ENCODE data around the gene UBTD1. TPM values are rescaled to one million over a fixed set of nuclear protein-coding genes. Genes with fewer than 3 reads are reported as not detected.

Gene UBTD1
- polyA plus RNA-seq, 3 donors: 17.2 to 20.0 (median 19.0) TPM

DNA sequence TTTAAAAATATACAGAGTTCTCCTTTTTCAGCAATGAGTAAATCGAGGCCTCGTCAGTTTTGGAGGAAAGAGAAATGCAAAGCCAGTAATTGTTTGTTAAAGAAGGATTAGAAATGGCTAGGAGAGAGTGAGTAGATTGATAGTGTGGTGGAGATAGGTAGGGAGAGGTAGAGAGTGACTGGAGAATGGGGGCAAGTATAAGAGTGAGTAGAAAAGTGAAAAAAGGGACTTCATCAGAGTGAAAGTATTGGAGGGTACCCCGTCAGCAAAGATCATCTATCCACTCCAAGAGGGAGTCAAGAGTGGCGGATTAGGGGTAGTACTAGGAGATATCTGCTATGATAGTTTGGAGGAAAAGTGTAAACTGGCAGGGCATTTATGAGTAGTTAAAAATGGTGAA is 64.6 kb downstream of the UBTD1 start:
- Mint-ChIP-seq H3K27ac (no peak overlapping the region), H3K4me1 (no peaks in the 10 kb centered on the region), H3K4me3 (no peak overlapping the region), H3K9me3 (peaks cover 3 to 13% (median 7%) of the 10 kb centered on the region in 7 donors), H3K27me3 (ENCODE audit: low read depth in 3 of 3) (no peaks in the 10 kb centered on the region), H3K36me3 (peaks cover 6 to 8% of the 10 kb centered on the region in 2 donors)
- Histone ChIP-seq H3K4me2 (replicated peaks; ENCODE audit: extremely low read depth, low read length, poor library complexity, severe bottlenecking) (no peak overlapping the region), H3K27me3 (ENCODE audit: control insufficient read depth in 2 of 2, insufficient read depth in 2 of 2, low read length in 2 of 2) (no peaks in the 10 kb centered on the region), H3K27ac (ENCODE audit: low read depth in 1 of 2, low read length in 2 of 2) (no peak overlapping the region), H3K79me2 (ENCODE audit: insufficient read depth, low read length) (no peaks in the 10 kb centered on the region), H4K20me1 (ENCODE audit: insufficient read depth, low read length) (no peaks in the 10 kb centered on the region), H3K9me3 (replicated peaks in 1 of 2; ENCODE audit: control insufficient read depth in 1 of 2, insufficient read depth in 1 of 2, low read length in 2 of 2) (peaks cover 0 to 5% of the 10 kb centered on the region in 2 donors), H3K4me3 (replicated peaks in 1 of 3; ENCODE audit: low read depth in 2 of 3, low read length in 3 of 3) (no peak overlapping the region), H3K9ac (ENCODE audit: insufficient read depth, low read length, poor library complexity, severe bottlenecking) (no peak overlapping the region), H3K4me1 (ENCODE audit: control insufficient read depth in 1 of 2, insufficient read depth in 2 of 2, low read length in 2 of 2) (no peaks in the 10 kb centered on the region), H2AFZ (ENCODE audit: insufficient read depth, low read depth, low read length, poor library complexity, severe bottlenecking) (no peak overlapping the region), H3K36me3 (replicated peaks in 1 of 2; ENCODE audit: control insufficient read depth in 1 of 2, insufficient read depth in 2 of 2, low read length in 2 of 2) (peaks cover 5 to 6% of the 10 kb centered on the region in 2 donors)
- TF ChIP-seq, protein P1, sequence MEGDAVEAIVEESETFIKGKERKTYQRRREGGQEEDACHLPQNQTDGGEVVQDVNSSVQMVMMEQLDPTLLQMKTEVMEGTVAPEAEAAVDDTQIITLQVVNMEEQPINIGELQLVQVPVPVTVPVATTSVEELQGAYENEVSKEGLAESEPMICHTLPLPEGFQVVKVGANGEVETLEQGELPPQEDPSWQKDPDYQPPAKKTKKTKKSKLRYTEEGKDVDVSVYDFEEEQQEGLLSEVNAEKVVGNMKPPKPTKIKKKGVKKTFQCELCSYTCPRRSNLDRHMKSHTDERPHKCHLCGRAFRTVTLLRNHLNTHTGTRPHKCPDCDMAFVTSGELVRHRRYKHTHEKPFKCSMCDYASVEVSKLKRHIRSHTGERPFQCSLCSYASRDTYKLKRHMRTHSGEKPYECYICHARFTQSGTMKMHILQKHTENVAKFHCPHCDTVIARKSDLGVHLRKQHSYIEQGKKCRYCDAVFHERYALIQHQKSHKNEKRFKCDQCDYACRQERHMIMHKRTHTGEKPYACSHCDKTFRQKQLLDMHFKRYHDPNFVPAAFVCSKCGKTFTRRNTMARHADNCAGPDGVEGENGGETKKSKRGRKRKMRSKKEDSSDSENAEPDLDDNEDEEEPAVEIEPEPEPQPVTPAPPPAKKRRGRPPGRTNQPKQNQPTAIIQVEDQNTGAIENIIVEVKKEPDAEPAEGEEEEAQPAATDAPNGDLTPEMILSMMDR (IDR thresholded peaks at IDR 0.05): no peak
- WGBS (ENCODE audit: insufficient coverage): 100% methylated on average over 2 of the region's 4 CpGs
- DNase-seq: no peak
- intact Hi-C loops (cut with micrococcal nuclease): no loop called here

DNA sequence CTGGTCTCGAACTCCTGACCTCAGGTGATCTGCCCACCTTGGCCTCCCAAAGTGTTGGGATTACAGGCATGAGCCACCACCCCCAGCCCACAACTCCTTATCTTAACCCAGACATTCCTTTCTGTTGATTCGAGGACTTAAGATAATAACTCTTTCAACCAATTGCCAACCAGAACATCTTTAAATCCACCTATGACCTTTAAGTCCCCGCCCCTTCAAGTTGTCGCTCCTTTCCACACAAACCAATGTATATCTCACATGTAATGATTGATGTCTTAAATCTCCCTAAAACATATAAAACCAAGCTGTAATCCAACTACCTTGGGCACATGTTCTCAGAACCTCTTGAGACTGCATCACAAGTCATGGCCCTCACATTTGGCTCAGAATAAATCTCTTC is 66.1 kb downstream of the UBTD1 start:
- H3K27ac Mint-ChIP-seq: peak overlapping the region in 1 of 7 donors; percentile 75
- 95% methylated on average over 3 of the region's 4 CpGs for WGBS (ENCODE audit: insufficient coverage)
- TF ChIP-seq, protein P1 (IDR thresholded peaks at IDR 0.05): no peak
- no peaks in the 10 kb centered on the region for H3K27me3 Mint-ChIP-seq (ENCODE audit: low read depth in 3 of 3)
- peaks cover 17 to 22% of the 10 kb centered on the region in 2 donors for H3K36me3 Mint-ChIP-seq
- Histone ChIP-seq H3K27ac (ENCODE audit: low read depth in 1 of 2, low read length in 2 of 2) (no peak overlapping the region), H3K4me3 (replicated peaks in 1 of 3; ENCODE audit: low read depth in 2 of 3, low read length in 3 of 3) (no peak overlapping the region), H4K20me1 (ENCODE audit: insufficient read depth, low read length) (no peaks in the 10 kb centered on the region), H3K9me3 (replicated peaks in 1 of 2; ENCODE audit: control insufficient read depth in 1 of 2, insufficient read depth in 1 of 2, low read length in 2 of 2) (peaks cover 0 to 5% of the 10 kb centered on the region in 2 donors), H3K79me2 (ENCODE audit: insufficient read depth, low read length) (no peaks in the 10 kb centered on the region), H3K4me2 (replicated peaks; ENCODE audit: extremely low read depth, low read length, poor library complexity, severe bottlenecking) (no peak overlapping the region), H3K27me3 (ENCODE audit: control insufficient read depth in 2 of 2, insufficient read depth in 2 of 2, low read length in 2 of 2) (no peaks in the 10 kb centered on the region), H3K9ac (ENCODE audit: insufficient read depth, low read length, poor library complexity, severe bottlenecking) (no peak overlapping the region), H3K4me1 (ENCODE audit: control insufficient read depth in 1 of 2, insufficient read depth in 2 of 2, low read length in 2 of 2) (no peaks in the 10 kb centered on the region), H3K36me3 (replicated peaks in 1 of 2; ENCODE audit: control insufficient read depth in 1 of 2, insufficient read depth in 2 of 2, low read length in 2 of 2) (peaks cover 17 to 21% of the 10 kb centered on the region in 2 donors), H2AFZ (ENCODE audit: insufficient read depth, low read depth, low read length, poor library complexity, severe bottlenecking) (no peak overlapping the region)
- H3K9me3 Mint-ChIP-seq: peaks cover 3 to 13% (median 7%) of the 10 kb centered on the region in 7 donors
- H3K4me1 Mint-ChIP-seq: no peaks in the 10 kb centered on the region
- no peak overlapping the region for H3K4me3 Mint-ChIP-seq
- intact Hi-C loops (cut with micrococcal nuclease): no loop called here
- DNase-seq: no peak
